Neural cell (in vitro differentiated cells): ENCODE results near the gene EYS. TPM values are rescaled to one million over a fixed set of nuclear protein-coding genes. Genes with fewer than 3 reads are reported as not detected.

Experiments used
- H2AFZ ChIP-seq: fragments of 200-600, 300-800 bp; sonication (generic), shearing (Covaris generic); 2 replicates; pipeline ENCODE4 v1.6.0; 2014; ENCODE audit warnings: low read depth, mild to moderate bottlenecking, antibody characterized with exemption, low read length, moderate library complexity
- H3F3A ChIP-seq: fragments of 200-600 bp; shearing (Covaris generic); 2 replicates; pipeline ENCODE4 v1.6.1; 2016; ENCODE audit warnings: mild to moderate bottlenecking, moderate library complexity, mixed read lengths, antibody characterized with exemption, low read length; ENCODE audit not compliant: insufficient read depth, poor library complexity, severe bottlenecking
- H3K27ac ChIP-seq: fragments of 200-600, 300-800 bp; sonication (generic), shearing (Covaris generic); 2 replicates; pipeline ENCODE4 v1.5.1; 2014; ENCODE audit warnings: mild to moderate bottlenecking, low read length, moderate library complexity
- H3K27me3 ChIP-seq: fragments of 300-800, 200-600 bp; sonication (generic), shearing (Covaris generic); 2 replicates; pipeline ENCODE4 v1.6.0; 2014; ENCODE audit warnings: mild to moderate bottlenecking, low read depth, low read length, moderate library complexity; ENCODE audit not compliant: insufficient read depth
- H3K36me3 ChIP-seq: fragments of 300-800, 200-600 bp; sonication (generic), shearing (Covaris generic); 2 replicates; pipeline ENCODE4 v1.5.1; 2014; ENCODE audit warnings: mild to moderate bottlenecking, antibody characterized with exemption, low read length, moderate library complexity; ENCODE audit not compliant: insufficient read depth
- H3K4me2 ChIP-seq: fragments of 300-800, 200-600 bp; sonication (generic), shearing (Covaris generic); 2 replicates; pipeline ENCODE4 v1.6.0; 2014; ENCODE audit warnings: mild to moderate bottlenecking, low read length
- H3K4me3 ChIP-seq: fragments of 300-800, 200-600 bp; sonication (generic), shearing (Covaris generic); 2 replicates; pipeline ENCODE4 v1.5.1; 2014; ENCODE audit warnings: mild to moderate bottlenecking, low read length, moderate library complexity
- H3K79me2 ChIP-seq: fragments of 200-600 bp; shearing (Covaris generic); replicated peaks from 2 replicates; pipeline ENCODE4 v1.6.0; 2014; ENCODE audit warnings: mild to moderate bottlenecking, low read length, moderate library complexity; ENCODE audit not compliant: insufficient read depth
- H3K9ac ChIP-seq: fragments of 300-800, 200-600 bp; sonication (generic), shearing (Covaris generic); 2 replicates; pipeline ENCODE4 v1.6.1; 2016; ENCODE audit warnings: mild to moderate bottlenecking, low read length, mixed read lengths
- H3K9me2 ChIP-seq: fragments of 200-600 bp; shearing (Covaris generic); 2 replicates; pipeline ENCODE4 v1.6.1; 2016; ENCODE audit warnings: mild to moderate bottlenecking, low read length, mixed read lengths; ENCODE audit not compliant: insufficient read depth
- H3K9me3 ChIP-seq: fragments of 200-600, 300-800 bp; sonication (generic), shearing (Covaris generic); 2 replicates; pipeline ENCODE4 v1.6.1; 2016; ENCODE audit warnings: mild to moderate bottlenecking, mixed run types, low read length, moderate library complexity, mixed read lengths
- H4K20me1 ChIP-seq: fragments of 200-600 bp; shearing (Covaris generic); 2 replicates; pipeline ENCODE4 v1.6.1; 2016; ENCODE audit warnings: mild to moderate bottlenecking, mixed run types; ENCODE audit not compliant: insufficient read depth
- CTCF ChIP-seq: fragments of 450-650 bp; IDR thresholded peaks from 2 replicates; pipeline ENCODE4 v1.5.1; 2014; ENCODE audit warnings: antibody characterized with exemption, mild to moderate bottlenecking, moderate library complexity; ENCODE audit not compliant: poor library complexity, severe bottlenecking
- EP300 ChIP-seq: fragments of 450-650 bp; conservative IDR thresholded peaks from 2 replicates; pipeline ENCODE4 v1.6.1; 2014; ENCODE audit warnings: antibody characterized with exemption, mild to moderate bottlenecking, moderate library complexity; ENCODE audit not compliant: poor library complexity, severe bottlenecking
- EZH2 ChIP-seq: fragments of 200-600, 300-800 bp; shearing (Covaris generic), sonication (generic); IDR thresholded peaks from 2 replicates; pipeline ENCODE4 v1.6.1; 2014; ENCODE audit warnings: antibody characterized with exemption, low read length, borderline replicate concordance, mild to moderate bottlenecking; ENCODE audit not compliant: insufficient read depth, poor library complexity, severe bottlenecking
- MXI1 ChIP-seq: fragments of 450-650 bp; conservative IDR thresholded peaks from 2 replicates; pipeline ENCODE4 v1.6.1; 2014; ENCODE audit warnings: antibody characterized with exemption, mild to moderate bottlenecking; ENCODE audit not compliant: poor library complexity, severe bottlenecking
- POLR2AphosphoS5 ChIP-seq: IDR thresholded peaks from 2 replicates; pipeline ENCODE4 v1.6.1; 2012
- RAD21 ChIP-seq: fragments of 450-650 bp; conservative IDR thresholded peaks from 2 replicates; pipeline ENCODE4 v1.6.1; 2014; ENCODE audit warnings: antibody characterized with exemption, mild to moderate bottlenecking, moderate library complexity
- REST ChIP-seq: IDR thresholded peaks from 2 replicates; pipeline ENCODE4 v1.6.1; 2012; ENCODE audit warnings: borderline replicate concordance
- SMC3 ChIP-seq: fragments of 450-650 bp; conservative IDR thresholded peaks from 2 replicates; pipeline ENCODE4 v1.6.1; 2014; ENCODE audit warnings: antibody characterized with exemption, mild to moderate bottlenecking, moderate library complexity; ENCODE audit not compliant: poor library complexity
- TAF1 ChIP-seq: IDR thresholded peaks from 2 replicates; pipeline ENCODE4 v1.6.1; 2012; ENCODE audit warnings: low read depth
- polyA plus RNA-seq: library from polyadenylated mRNA; depleted of rRNA; stranded (reverse); fragments of >200 nt; gene quantifications from 2 replicates; pipeline ENCODE4 v1.2.3, GENCODE V29; 2014

The EYS gene
- polyA plus RNA-seq, 1 donor from 2014 or later, result 0.38 TPM

- H3K9ac ChIP-seq, result no peak overlapping the region
- H3K9me2 ChIP-seq, result no peaks in the 10 kb centered on the region
- H3F3A ChIP-seq, result no peaks in the 10 kb centered on the region
- no peak overlapping the region for H3K4me2 ChIP-seq
- no peaks in the 10 kb centered on the region for H4K20me1 ChIP-seq
- H2AFZ ChIP-seq, result no peak overlapping the region
- no peak for TF ChIP-seq EZH2
- TF ChIP-seq TAF1, result no peak
- no peak for TF ChIP-seq REST
- no peak for TF ChIP-seq POLR2AphosphoS5
- no peak for TF ChIP-seq EP300
- no peak for TF ChIP-seq RAD21
- TF ChIP-seq MXI1, result no peak
- no peak for TF ChIP-seq SMC3
- TF ChIP-seq CTCF, result no peak
- H3K27ac ChIP-seq, result no peak overlapping the region
- H3K79me2 ChIP-seq, result no peaks in the 10 kb centered on the region
- H3K9me3 ChIP-seq, result no peaks in the 10 kb centered on the region
- H3K27me3 ChIP-seq, result no peaks in the 10 kb centered on the region
- H3K4me3 ChIP-seq, result no peak overlapping the region
- no peaks in the 10 kb centered on the region for H3K36me3 ChIP-seq
Measured at GRCh38 chr6:64527899-64528298, 1179.1 kb downstream of the EYS start.

GRCh38 chr6:64522859-64523258 is 1184.2 kb downstream of the EYS start:
- Histone ChIP-seq H3K9me2 (no peaks in the 10 kb centered on the region), H3K27me3 (no peaks in the 10 kb centered on the region), H3K9me3 (no peaks in the 10 kb centered on the region), H3K4me3 (no peak overlapping the region), H3K4me2 (no peak overlapping the region), H3K27ac (no peak overlapping the region), H2AFZ (no peak overlapping the region), H3K36me3 (no peaks in the 10 kb centered on the region), H3F3A (no peaks in the 10 kb centered on the region), H3K9ac (no peak overlapping the region), H3K79me2 (no peaks in the 10 kb centered on the region), H4K20me1 (no peaks in the 10 kb centered on the region)
- TF ChIP-seq EP300 (peak; percentile 19), MXI1 (no peak), SMC3 (no peak), TAF1 (no peak)

GRCh38 chr6:64520050-64520449 is 1187.0 kb downstream of the EYS start:
- H2AFZ ChIP-seq, result no peak overlapping the region
- no peaks in the 10 kb centered on the region for H3K9me2 ChIP-seq
- H3K9me3 ChIP-seq, result no peaks in the 10 kb centered on the region
- no peak overlapping the region for H3K27ac ChIP-seq
- no peak overlapping the region for H3K4me3 ChIP-seq
- H4K20me1 ChIP-seq, result no peaks in the 10 kb centered on the region
- H3K9ac ChIP-seq, result no peak overlapping the region
- TF ChIP-seq RAD21 (no peak), EP300 (no peak)
- H3F3A ChIP-seq, result no peaks in the 10 kb centered on the region
- no peaks in the 10 kb centered on the region for H3K36me3 ChIP-seq
- no peaks in the 10 kb centered on the region for H3K27me3 ChIP-seq
- H3K79me2 ChIP-seq, result no peaks in the 10 kb centered on the region
- no peak overlapping the region for H3K4me2 ChIP-seq
